ENCODE measurements around the gene DPT. TPM values are rescaled to one million over a fixed set of nuclear protein-coding genes. Genes with fewer than 3 reads are reported as not detected.

Gene DPT
- polyA plus RNA-seq, 1 donor (not counting 4 experiments of a cell fraction or from before 2014, with no cell fraction given): not detected

DNA sequence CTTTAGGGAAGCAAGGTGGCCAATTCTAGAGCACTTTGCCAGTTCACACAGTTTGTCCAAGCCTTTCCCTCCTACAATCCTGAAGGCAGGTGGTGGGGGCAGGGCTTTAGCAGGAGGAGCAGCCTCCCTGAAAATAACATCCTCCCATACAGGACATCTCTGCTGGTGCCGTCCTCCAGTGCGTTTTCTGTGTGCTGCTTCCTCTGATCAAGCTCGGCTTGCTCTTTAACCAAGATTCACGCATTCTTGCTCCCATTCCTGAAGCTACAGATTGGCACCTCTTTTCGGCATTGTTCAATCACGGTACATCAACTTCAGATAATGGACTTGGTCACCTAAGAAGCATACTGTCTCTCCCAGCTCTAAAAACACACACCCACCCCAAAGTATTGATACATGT, 7.5 kb upstream of the DPT start:
- H3K36me3 ChIP-seq (ENCODE audit: control insufficient read depth in 2 of 2, extremely low read depth in 1 of 2, insufficient read depth in 2 of 2, low read length in 2 of 2): no peaks in the 10 kb centered on the region
- no peaks in the 10 kb centered on the region for H3K9me3 ChIP-seq (ENCODE audit: control insufficient read depth, low read depth, low read length)
- H3K79me2 ChIP-seq (ENCODE audit: control insufficient read depth, insufficient read depth, low read length): no peaks in the 10 kb centered on the region
- no peak for DNase-seq (ENCODE audit: low read depth, low spot score)
- no peak overlapping the region for H2AFZ ChIP-seq (ENCODE audit: control insufficient read depth, low read length)
- H4K20me1 ChIP-seq (ENCODE audit: control insufficient read depth, extremely low read depth, insufficient read depth, low read length): no peaks in the 10 kb centered on the region
- no peak overlapping the region for H3K4me2 ChIP-seq (ENCODE audit: control insufficient read depth, extremely low read depth, insufficient read depth, low read depth, low read length)
- TF ChIP-seq CTCF (optimal IDR thresholded peaks at IDR 0.05 in 1 of 3, IDR thresholded peaks at IDR 0.05 in 1 of 3, conservative IDR thresholded peaks at IDR 0.05 in 1 of 3; ENCODE audit: extremely low read depth in 1 of 3, insufficient read depth in 2 of 3, low read length in 3 of 3) (no peak), EZH2 (IDR thresholded peaks at IDR 0.05; ENCODE audit: low read length) (no peak)
- H3K9ac ChIP-seq (ENCODE audit: control insufficient read depth, extremely low read depth, insufficient read depth, low read length): no peak overlapping the region
- no peak overlapping the region for H3K27ac ChIP-seq (ENCODE audit: control insufficient read depth, insufficient read depth, low read length)
- H3K4me1 ChIP-seq (ENCODE audit: control insufficient read depth, extremely low read depth, insufficient read depth, low read length): no peaks in the 10 kb centered on the region
- no peaks in the 10 kb centered on the region for H3K9me1 ChIP-seq (ENCODE audit: control insufficient read depth, extremely low read depth, insufficient read depth, low read length)
- H3K4me3 ChIP-seq (ENCODE audit: control insufficient read depth in 2 of 3, extremely low read depth in 1 of 3, insufficient read depth in 2 of 3, low read depth in 1 of 3, low read length in 3 of 3): no peak overlapping the region
- dilution Hi-C loops (cut with MboI; ENCODE audit: extremely low pct_ligation_motif_present, low sequenced_read_pairs): no loop called here
- FAIRE-seq: no peak
- H3K27me3 ChIP-seq (ENCODE audit: control insufficient read depth, extremely low read depth, insufficient read depth, low read length): no peaks in the 10 kb centered on the region

DNA sequence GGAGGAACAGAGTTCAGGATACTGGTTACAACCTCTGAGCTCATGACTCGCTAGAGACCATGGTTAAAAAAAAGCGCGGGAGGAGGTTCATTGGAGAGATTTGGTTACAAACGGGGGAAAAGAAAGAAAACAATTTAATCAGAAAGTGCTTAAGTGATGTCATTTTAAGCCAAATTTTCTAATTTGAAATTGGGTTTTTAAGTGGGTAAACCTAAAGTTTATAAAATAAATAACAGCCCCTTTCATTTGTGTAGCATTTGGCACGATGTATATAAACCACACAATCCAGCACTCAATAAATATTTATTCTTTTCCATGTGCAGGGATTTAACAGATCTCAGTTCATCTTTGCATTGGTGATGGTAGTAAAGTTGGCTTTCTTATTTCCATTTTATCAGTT, 7.0 kb upstream of the DPT start:
- FAIRE-seq: no peak
- Histone ChIP-seq H3K9ac (ENCODE audit: control insufficient read depth, extremely low read depth, insufficient read depth, low read length) (no peak overlapping the region), H3K27me3 (ENCODE audit: control insufficient read depth, extremely low read depth, insufficient read depth, low read length) (no peaks in the 10 kb centered on the region), H3K79me2 (ENCODE audit: control insufficient read depth, insufficient read depth, low read length) (no peaks in the 10 kb centered on the region), H3K4me1 (ENCODE audit: control insufficient read depth, extremely low read depth, insufficient read depth, low read length) (no peaks in the 10 kb centered on the region), H3K4me3 (ENCODE audit: control insufficient read depth in 2 of 3, extremely low read depth in 1 of 3, insufficient read depth in 2 of 3, low read depth in 1 of 3, low read length in 3 of 3) (no peak overlapping the region), H3K9me1 (ENCODE audit: control insufficient read depth, extremely low read depth, insufficient read depth, low read length) (no peaks in the 10 kb centered on the region), H2AFZ (ENCODE audit: control insufficient read depth, low read length) (no peak overlapping the region), H3K36me3 (ENCODE audit: control insufficient read depth in 2 of 2, extremely low read depth in 1 of 2, insufficient read depth in 2 of 2, low read length in 2 of 2) (no peaks in the 10 kb centered on the region), H3K4me2 (ENCODE audit: control insufficient read depth, extremely low read depth, insufficient read depth, low read depth, low read length) (no peak overlapping the region), H3K27ac (ENCODE audit: control insufficient read depth, insufficient read depth, low read length) (no peak overlapping the region), H3K9me3 (ENCODE audit: control insufficient read depth, low read depth, low read length) (no peaks in the 10 kb centered on the region), H4K20me1 (ENCODE audit: control insufficient read depth, extremely low read depth, insufficient read depth, low read length) (no peaks in the 10 kb centered on the region)
- dilution Hi-C loops (cut with MboI; ENCODE audit: extremely low pct_ligation_motif_present, low sequenced_read_pairs): no loop called here
- no peak for DNase-seq (ENCODE audit: low read depth, low spot score)
- TF ChIP-seq CTCF (optimal IDR thresholded peaks at IDR 0.05 in 1 of 3, IDR thresholded peaks at IDR 0.05 in 1 of 3, conservative IDR thresholded peaks at IDR 0.05 in 1 of 3; ENCODE audit: extremely low read depth in 1 of 3, insufficient read depth in 2 of 3, low read length in 3 of 3) (no peak), EZH2 (IDR thresholded peaks at IDR 0.05; ENCODE audit: low read length) (no peak)

Data from keratinocyte (primary cell).